HTERT RPE-1 (cell line): ENCODE results near the gene CHERP.

ENCODE experiments used
- in situ Hi-C: fragments of 300-500 bp; cut with MboI; formaldehyde crosslinking; loops from 4 replicates; pipeline ENCODE4 v1.14.3; 2020; ENCODE audit warnings: low sequenced_read_pairs

The CHERP gene, protein sequence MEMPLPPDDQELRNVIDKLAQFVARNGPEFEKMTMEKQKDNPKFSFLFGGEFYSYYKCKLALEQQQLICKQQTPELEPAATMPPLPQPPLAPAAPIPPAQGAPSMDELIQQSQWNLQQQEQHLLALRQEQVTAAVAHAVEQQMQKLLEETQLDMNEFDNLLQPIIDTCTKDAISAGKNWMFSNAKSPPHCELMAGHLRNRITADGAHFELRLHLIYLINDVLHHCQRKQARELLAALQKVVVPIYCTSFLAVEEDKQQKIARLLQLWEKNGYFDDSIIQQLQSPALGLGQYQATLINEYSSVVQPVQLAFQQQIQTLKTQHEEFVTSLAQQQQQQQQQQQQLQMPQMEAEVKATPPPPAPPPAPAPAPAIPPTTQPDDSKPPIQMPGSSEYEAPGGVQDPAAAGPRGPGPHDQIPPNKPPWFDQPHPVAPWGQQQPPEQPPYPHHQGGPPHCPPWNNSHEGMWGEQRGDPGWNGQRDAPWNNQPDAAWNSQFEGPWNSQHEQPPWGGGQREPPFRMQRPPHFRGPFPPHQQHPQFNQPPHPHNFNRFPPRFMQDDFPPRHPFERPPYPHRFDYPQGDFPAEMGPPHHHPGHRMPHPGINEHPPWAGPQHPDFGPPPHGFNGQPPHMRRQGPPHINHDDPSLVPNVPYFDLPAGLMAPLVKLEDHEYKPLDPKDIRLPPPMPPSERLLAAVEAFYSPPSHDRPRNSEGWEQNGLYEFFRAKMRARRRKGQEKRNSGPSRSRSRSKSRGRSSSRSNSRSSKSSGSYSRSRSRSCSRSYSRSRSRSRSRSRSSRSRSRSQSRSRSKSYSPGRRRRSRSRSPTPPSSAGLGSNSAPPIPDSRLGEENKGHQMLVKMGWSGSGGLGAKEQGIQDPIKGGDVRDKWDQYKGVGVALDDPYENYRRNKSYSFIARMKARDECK

DNA sequence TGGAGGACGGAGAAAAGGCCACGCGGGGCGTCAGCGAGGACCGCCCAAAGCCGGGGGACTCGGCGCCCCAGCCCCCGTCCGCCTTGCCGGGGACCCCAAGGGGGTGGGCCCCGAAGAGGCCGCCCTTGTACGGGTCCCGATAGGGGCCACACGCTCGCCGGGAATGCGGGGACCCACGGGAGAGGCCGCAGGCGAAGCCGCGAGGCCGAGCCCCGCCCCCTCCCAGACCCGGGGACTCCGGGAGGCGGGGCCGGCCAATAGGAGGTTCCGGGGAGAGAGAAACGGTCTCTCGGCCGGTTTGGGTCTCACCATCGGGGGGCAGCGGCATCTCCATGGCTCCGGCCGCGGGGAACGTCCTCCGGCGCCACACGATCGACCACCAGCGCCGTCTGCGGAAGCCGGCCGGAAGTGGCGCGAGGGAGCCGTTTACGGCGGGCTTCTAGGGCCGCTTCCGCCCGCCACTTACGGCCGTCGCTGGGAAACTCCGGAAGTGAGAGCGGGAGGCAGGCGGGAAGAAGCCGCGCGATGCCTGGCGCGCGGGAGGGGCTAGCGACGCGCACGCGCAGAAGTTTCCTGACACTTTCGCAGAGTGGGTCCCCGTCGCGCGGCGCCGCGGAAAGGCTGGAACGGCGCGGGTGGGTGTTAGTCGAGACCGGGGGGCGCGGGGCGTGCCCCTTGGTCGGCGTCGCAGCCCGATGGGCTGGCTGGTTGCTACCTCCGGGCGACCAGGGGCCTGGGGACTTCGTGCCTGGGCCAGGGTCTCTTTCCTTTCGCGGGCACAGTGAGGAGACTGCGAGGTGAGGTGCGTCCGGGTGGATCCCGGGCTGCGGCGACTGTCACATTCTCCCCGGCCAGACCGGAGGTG is at the start of gene CHERP:
TSS of gene CHERP (minus strand) at position 393 of the 865 bp plus-strand sequence. CDS start at position 334, 59 bp downstream.
- in situ Hi-C loops: no loop called here

DNA sequence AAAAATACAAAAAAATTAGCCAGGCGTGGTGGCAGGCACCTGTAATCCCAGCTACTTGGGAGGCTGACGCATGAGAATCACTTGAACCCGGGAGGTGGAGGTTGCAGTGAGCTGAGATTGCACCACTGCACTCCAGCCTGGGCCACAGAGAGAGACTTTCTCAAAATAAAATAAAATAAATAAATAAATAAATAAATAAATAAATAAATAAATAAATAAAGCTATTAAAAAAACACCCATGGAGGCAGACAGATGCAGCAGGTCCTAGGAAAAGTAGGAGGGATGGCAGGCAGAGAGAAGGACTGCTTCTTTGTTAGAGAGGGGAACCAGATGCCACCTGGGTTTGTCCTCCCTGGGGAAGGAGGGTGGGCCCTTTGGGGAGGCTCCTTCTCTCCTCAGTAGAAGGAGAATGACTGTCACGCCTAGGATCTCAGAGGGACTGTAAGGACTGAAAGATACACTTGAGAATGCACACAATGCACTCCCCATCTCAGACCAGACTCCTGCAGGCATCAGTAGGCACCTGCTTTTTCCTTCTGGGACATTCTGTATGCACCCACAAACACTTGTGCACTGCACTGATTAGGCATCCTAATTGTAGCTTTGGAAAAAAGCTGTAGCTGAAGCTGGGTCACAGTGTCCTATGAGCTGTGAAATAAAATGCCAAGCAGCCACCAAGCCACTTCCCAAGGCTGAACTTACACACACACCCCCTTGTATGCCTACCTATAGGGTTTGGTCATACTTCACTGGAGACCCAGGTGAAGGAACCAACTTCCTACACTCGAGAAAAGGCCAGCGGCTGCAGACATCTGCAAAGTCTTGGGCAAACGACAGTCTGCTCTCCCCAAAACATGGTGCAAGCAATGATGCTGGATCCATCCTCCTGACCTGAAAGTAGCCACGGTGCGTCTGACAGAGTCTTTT is 48.9 kb upstream of the CHERP start:
- in situ Hi-C loops: no loop called here

DNA sequence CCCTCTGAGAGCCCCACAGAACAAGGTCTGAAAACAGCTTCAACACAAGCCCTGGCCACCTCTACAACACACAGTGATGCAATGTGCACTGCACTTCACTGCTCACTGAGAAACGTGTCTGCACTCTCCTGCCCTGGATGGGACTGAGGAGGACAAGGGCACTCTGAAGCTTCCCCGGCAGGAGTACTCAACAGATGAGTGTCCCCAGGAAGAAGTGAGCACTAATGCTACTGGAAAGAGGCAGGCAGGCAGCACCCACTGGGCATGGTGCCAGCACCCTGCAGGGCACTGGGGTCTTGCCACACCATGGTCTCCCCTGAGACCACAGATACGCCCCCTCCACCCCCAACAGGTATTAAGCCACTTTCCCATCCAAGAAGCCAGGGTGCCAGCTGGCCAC is 47.7 kb upstream of the CHERP start:
- in situ Hi-C loops: no loop called here

DNA sequence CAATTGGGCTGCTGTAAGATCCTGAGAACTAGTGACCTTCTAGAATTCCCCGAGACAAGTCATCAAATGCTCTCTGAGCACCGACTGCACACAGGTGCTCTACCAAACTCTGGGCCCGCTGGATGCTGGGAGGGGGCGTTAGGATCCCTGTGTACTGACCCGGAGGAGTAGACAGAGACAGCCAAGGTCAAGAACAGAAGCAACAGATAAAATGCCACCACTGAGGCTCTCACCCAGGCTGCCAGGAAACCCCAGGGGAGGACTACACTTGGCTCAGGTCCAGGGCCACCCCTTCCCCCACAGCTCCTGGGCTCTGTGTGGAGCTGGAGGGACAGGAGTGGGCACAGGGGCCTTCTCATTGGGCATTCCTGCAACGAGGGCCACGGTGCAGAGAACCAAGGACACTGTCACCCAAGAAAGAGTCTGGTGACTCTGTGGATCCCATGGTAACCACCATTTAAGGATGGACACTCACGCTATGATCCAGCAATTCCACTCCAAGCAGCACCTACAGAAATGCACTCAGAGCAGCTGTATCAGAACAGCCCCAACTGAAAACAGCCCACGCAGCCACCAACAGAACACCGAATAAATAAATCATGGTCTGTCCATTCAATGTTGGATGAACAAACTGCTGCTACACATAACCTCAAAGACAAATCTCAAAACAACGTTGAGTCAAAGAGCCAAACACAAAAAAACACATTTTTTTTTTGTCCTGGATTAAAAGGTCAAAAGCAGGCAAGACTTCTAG is 46.8 kb upstream of the CHERP start:
- in situ Hi-C loops: no loop called here

DNA sequence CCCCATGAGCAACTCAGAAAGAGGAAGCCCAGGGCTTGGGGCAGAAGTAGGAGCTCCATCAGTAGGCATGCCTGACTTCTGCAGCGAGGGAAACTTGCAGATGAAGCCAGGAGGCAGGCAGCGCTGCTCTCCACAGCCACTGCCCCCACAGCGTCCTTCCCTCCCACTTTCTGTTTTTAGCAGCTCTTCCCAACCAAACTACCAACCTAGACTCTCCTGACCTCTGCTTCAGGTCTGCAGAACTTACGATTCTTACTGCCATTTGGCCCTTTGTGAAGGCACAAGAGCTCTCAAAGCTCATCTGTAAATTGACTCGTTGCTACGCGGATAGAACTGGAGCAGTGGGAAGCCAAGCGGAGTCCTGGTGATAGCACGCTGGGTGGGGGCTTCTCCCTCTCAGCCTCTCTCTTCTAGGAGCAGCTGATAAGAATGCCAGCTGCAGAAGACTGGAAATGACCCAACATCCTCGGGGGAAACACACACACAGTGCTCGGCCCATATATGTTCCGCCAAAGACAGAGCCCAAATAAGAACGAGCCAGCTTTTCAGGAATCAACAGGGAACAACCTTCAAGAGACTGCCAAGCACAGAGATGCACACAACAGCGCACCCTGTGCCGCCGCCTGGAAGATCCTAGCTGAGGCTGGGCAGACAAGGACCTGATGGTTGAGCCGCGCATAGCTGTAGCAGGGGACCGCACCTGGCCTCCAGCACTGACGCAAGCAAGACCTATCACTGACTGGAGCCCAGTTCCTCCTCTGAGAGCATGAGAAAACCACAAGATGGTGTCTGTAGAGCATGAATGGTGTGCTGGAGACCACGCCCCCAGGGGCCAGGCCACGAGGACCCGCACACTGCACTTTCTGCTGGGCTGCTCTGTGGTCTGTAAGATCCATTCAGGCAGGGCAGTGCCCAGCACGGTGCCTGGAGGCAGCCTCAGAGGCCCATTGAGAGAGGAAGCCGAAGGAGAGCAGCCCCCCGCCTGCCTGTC is 45.9 kb upstream of the CHERP start:
- in situ Hi-C loops: no loop called here

DNA sequence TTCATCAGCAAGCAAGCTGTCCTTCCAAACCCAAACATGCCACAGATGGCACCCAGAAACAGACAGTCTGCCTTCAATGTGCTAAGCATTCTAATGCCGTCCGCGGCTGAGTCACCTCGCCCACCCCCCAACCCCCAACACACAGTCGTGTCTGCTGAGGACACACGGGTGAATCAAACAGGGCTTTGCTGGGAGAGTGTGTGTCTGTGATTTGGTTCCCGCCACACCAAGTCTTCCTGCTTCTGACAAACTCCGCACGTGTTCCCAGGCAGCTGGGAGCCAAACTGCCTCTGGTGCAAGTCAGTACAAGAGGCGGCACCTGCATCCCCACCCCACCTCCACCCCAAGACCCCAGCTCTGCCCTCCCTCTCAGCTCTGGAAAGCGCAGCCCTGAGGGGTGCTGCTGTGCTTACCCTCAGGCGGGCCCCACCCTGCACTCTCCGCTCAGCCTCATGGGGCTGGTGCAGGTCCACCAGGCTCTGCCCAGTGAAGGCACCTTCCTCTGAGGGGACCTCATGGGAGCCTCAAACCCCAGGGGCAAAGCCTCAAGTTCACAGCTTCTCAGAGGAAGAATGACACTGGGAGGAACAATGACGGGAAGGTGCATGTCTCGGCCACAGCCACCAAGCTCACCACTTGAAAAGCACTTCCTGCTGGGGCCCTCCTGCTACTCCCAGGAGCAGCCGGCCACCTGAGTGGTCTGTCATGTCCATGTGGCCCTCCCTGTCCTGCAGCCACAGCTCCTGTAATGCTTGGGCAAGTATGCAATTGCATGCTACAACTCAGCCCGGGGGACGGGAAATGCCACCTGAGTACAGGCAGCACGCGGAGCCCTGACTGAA is 45.0 kb upstream of the CHERP start:
- in situ Hi-C loops: no loop called here

DNA sequence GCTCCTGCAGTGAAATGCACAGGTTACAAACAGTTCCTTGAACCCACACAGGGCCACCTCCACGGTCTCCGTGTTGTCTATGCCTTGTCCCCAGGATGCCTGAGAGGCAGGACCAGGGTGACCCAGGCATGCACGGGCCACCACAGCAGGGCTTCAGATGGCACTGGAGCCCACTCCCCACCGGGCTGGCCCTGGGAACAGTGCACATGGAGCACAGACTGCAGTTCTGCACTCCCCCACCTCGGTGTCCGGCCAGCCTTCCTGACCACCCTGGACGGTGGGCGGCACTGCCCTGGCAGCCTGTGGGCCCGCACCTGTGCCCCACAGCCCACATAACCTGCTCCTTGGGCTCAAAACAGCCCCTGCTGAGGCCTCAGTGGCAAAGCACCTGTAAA is 44.2 kb upstream of the CHERP start:
- in situ Hi-C loops: no loop called here

DNA sequence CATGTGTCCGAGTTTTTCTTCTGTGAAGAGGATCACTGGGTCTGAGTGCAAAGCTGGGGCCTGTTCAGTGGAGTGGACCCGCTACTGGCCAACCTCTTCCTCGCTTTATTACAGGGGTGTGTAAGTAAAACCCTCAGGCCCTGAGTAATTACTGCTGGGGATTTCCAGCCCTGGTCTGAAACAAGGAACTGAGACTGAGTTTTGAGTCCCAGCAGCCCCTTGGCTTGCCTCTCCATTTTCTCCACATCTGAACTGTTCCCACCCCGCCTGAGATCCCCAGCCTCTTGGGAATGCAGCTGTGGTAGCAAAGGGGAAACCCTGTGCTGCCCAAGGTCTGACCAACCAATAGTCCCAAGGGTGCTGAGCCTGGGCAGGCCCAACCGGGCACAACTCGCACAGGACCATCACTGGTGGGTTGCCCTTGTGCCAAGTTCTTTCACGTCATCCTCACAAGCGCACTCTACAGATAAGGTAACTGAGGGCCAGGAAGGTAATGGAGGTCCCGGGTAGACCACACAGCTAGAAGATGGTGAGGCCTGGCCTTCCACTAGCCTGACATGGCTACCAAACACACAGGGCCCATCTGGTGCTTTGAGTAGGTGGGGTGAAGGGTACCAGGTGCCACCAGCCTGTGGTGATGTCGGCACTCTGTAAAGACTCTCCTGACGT is 43.7 kb upstream of the CHERP start:
- in situ Hi-C loops: no loop called here

DNA sequence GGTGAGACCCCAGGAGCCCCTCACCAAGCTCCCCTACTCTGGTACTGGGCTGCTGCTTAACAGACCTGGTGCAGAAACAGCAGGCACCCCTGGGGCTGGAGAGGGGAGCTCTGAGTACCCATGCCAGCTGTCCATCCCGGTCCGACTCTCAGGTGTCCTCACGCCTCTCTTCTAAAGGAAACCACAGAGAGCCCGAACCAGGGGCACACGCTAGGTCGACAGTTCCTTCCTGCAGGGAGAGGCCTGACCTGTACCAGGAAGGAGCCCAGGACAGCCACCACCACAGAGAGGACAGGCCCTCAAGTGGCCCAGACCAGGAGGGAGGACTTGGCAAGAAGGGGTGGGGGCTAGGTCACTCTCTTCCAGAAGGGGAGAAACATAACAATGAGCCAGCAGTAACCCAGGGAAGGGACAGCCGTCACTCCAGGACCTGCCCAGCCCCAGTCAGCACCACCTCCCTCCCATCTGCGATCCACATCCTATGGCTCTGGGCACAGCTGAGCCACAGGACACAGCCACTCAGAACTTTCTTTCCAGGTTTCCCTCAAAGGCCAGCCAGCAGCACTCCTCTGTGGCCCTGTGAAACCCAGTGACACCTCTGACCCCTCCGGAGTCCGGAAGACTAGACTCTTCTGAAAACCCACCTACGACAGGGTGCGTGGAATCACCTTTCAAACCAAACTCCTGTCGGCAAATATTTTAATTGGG is 43.0 kb upstream of the CHERP start:
- in situ Hi-C loops: no loop called here

DNA sequence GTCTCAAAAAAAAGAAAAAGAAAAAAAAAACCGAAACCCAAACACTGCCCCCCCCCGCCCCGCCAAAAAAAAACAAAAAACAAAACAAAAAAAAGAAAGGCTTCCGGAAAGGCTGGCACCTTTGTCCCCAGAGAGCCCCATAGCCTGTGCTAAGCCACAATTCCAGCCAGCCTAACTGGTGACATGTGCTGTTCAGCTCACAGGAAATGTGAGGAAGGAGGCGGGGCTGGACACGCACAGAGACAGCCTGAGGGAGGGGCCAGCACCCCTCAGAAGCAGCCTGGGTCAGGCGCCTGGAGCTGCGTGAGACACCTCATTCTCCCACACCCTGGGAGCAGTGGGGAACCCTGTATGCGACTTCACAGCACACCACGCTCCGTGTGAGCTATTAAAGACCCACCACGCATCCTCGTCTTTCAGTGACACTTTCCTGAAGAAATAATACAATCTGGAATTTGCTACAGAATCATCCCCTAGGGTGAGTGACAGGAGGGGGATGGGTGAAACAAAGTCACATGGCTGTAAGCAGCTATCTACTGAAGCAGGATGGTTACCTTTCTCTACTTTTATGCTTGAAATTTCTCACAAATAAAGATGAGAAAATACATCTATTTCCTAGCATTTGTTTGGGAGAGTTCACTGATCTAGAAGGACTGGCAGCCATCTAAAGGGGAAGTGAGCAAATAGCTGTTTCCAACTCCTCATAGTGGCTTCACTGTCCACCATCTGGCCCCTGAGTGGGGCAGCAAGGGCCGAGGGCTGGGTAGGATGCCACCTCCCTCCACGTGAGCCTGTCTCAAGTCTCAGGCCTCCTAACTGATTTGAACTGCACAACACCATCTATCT is 42.2 kb upstream of the CHERP start:
- in situ Hi-C loops: no loop called here

DNA sequence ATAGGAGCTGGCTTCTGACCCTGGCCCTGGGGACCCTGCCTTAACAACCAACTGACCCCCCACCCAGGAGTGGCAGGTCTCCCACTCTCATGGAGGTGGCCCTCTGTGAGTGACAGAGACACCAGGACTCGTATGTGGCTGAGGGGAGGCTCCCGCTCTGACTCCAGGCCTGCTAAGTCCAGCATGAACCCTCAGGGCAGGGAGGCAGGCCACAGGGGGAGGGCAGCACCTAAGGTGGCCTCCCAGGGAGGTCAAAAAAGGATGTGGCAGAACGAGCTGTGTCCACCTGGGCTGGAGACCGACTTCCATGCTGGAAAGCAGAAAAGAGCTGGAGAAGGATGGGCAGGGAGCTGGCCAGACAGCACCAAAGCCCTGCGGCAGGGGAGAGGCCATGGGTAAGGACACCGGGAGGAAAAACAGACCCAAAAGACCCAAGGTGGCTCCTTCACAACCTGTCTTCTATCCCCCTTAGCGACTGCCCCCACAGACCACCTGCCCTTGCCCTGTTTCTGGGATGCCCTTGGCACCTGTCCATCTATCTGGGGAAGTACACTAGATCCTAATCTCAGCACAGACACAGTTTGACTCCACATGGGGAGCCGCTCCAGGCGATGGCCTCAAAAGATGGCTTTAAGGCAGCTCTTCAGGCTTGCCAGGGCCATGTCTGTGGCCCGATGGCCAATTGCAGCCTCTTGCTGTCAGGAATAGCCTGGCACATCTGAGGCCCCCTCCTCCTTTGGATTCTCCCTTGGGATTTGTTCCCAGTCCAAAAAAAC is 40.4 kb upstream of the CHERP start:
- in situ Hi-C loops: no loop called here

DNA sequence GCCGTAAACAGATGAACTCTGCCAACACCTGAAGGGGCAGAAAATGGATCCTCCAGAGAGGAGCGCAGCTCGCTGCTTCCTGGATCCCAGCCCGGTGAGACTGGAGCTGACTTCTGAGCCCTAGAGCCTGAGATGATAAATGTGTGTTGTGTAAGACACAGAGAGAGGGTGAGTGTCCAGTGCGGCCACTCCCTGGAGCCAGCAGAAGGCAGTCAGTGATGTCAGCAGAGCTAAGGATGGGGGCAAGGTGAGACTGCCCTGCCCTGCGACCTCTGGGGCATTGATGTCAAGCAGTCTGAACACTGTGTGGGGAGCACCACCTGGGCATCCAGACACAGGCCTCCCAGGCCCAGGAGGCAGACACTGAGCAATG is 39.7 kb upstream of the CHERP start:
- in situ Hi-C loops: no loop called here

DNA sequence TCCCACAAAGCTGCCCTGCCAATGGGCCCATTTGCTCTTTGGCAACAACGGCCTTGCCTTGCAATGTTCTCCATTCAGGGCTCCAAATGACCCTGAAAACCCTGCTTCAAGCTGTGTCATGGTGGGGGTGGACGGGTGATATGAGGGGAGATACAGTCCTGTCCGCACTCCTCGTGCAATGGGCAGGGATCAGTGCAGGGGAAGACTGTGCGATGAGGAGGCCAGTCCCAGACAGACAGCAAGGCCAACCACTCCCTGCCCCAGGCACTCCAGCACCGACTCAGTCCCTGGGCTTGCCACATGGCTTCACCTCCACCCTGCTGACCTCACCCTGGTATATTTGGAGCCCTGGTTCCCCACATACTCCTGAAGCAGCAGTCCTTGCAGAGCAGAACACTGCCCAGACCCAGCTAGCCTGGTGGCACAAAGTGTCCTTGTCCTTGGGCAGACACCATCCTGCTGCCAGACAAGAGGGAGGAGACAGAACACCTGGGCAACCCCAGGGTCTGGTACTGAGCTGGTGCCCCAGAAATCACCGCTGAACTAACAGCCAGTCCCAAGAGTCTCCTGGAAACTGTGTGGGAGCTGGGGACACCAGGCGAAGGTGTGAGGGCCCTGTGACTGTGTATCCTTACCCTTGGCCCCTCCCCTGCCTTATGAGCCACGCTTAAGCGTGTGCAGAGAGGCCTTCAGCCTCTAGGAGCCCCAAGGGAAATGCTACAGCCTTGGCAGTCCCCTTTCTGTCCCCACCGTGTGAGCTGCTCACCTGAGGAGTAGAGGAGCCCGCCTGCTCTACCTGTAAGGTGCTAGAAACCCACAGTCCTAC is 39.1 kb upstream of the CHERP start:
- in situ Hi-C loops: no loop called here

DNA sequence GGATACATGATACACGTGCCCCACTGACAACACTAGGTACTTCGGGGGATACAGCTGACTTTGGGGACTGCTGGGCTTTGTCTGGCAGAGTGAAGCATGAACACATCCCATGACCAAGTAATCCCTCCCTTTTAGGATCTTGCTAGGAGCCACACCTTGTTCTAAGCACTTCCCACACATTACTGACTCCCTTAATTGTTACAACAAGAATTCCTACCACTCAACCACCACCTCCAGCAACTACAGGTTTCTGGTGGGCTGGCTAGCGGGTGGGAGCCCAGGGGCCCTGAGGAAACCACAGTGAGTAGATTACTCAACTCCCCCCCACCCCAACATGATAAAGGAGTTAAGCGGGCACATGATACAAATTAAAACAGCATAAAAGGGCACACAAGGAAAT is 37.1 kb upstream of the CHERP start:
- in situ Hi-C loops: no loop called here
